ENCODE data around the gene KRTAP20-2. TPM values are rescaled to one million over a fixed set of nuclear protein-coding genes. Genes with fewer than 3 reads are reported as not detected.

The KRTAP20-2 gene
- total and polyA plus RNA-seq, 4 donors, result not detected

DNA sequence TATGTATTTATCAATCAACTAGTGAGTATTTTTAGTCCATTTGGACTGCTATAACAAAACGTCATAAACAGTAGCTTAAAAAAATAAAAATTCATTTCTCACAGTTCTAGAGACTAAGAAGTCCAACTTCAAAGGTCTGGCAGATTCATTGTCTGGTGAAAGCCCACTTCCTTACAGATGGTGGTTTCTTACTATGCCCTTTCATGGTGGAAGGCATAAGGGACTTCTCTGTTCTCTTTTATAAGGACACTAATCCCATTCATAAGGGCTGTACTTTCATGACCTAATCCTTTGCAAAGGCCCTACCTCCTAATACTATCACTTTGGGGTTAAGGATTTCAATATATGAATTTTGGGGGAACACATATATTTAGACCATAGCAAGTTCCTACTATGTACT lies 45.6 kb downstream of the KRTAP20-2 start:
- Histone ChIP-seq H3K36me3 (ENCODE audit: control insufficient read depth in 4 of 4, insufficient read depth in 3 of 4, low read depth in 1 of 4, low read length in 3 of 4) (no peaks in the 10 kb centered on the region), H3K27ac (ENCODE audit: low read depth in 1 of 2, low read length in 2 of 2) (no peak overlapping the region), H3K4me1 (ENCODE audit: control insufficient read depth in 4 of 4, insufficient read depth in 4 of 4, low read length in 3 of 4) (no peaks in the 10 kb centered on the region), H3K4me3 (ENCODE audit: low read depth in 1 of 3, low read length in 3 of 3) (no peak overlapping the region), H3K9ac (ENCODE audit: low read depth in 1 of 2, low read length in 2 of 2) (no peak overlapping the region), H3K9me3 (ENCODE audit: control insufficient read depth in 4 of 4, low read length in 3 of 4) (no peaks in the 10 kb centered on the region), H3K27me3 (ENCODE audit: control insufficient read depth in 4 of 4, insufficient read depth in 4 of 4, low read length in 3 of 4) (no peaks in the 10 kb centered on the region)
- TF ChIP-seq, protein P1, sequence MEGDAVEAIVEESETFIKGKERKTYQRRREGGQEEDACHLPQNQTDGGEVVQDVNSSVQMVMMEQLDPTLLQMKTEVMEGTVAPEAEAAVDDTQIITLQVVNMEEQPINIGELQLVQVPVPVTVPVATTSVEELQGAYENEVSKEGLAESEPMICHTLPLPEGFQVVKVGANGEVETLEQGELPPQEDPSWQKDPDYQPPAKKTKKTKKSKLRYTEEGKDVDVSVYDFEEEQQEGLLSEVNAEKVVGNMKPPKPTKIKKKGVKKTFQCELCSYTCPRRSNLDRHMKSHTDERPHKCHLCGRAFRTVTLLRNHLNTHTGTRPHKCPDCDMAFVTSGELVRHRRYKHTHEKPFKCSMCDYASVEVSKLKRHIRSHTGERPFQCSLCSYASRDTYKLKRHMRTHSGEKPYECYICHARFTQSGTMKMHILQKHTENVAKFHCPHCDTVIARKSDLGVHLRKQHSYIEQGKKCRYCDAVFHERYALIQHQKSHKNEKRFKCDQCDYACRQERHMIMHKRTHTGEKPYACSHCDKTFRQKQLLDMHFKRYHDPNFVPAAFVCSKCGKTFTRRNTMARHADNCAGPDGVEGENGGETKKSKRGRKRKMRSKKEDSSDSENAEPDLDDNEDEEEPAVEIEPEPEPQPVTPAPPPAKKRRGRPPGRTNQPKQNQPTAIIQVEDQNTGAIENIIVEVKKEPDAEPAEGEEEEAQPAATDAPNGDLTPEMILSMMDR (IDR thresholded peaks at IDR 0.05; ENCODE audit: low read depth, low read length, missing input control), result no peak
- TF ChIP-seq RXRA (IDR thresholded peaks at IDR 0.05) (no peak), NR2F2 (IDR thresholded peaks at IDR 0.05) (no peak), HNF4A (conservative IDR thresholded peaks at IDR 0.05) (no peak), FOXA1 (IDR thresholded peaks at IDR 0.05) (no peak), SP1 (IDR thresholded peaks at IDR 0.05) (no peak), RAD21 (IDR thresholded peaks at IDR 0.05) (no peak), YY1 (IDR thresholded peaks at IDR 0.05) (no peak), TAF1 (conservative IDR thresholded peaks at IDR 0.05) (no peak), FOXA2 (IDR thresholded peaks at IDR 0.05) (no peak), EGR1 (IDR thresholded peaks at IDR 0.05; ENCODE audit: low read depth in 2 of 2) (no peak), HNF4G (IDR thresholded peaks at IDR 0.05) (no peak), GABPA (IDR thresholded peaks at IDR 0.05 in 1 of 2, conservative IDR thresholded peaks at IDR 0.05 in 1 of 2) (no peak), JUND (IDR thresholded peaks at IDR 0.05) (no peak)
- TF ChIP-seq, protein P2, sequence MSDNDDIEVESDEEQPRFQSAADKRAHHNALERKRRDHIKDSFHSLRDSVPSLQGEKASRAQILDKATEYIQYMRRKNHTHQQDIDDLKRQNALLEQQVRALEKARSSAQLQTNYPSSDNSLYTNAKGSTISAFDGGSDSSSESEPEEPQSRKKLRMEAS (IDR thresholded peaks at IDR 0.05), result no peak
- TF ChIP-seq, protein P3, sequence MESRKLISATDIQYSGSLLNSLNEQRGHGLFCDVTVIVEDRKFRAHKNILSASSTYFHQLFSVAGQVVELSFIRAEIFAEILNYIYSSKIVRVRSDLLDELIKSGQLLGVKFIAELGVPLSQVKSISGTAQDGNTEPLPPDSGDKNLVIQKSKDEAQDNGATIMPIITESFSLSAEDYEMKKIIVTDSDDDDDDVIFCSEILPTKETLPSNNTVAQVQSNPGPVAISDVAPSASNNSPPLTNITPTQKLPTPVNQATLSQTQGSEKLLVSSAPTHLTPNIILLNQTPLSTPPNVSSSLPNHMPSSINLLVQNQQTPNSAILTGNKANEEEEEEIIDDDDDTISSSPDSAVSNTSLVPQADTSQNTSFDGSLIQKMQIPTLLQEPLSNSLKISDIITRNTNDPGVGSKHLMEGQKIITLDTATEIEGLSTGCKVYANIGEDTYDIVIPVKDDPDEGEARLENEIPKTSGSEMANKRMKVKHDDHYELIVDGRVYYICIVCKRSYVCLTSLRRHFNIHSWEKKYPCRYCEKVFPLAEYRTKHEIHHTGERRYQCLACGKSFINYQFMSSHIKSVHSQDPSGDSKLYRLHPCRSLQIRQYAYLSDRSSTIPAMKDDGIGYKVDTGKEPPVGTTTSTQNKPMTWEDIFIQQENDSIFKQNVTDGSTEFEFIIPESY (IDR thresholded peaks at IDR 0.05), result no peak
- TF ChIP-seq, protein P4, sequence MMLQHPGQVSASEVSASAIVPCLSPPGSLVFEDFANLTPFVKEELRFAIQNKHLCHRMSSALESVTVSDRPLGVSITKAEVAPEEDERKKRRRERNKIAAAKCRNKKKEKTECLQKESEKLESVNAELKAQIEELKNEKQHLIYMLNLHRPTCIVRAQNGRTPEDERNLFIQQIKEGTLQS (IDR thresholded peaks at IDR 0.05), result no peak
- TF ChIP-seq, protein P5, sequence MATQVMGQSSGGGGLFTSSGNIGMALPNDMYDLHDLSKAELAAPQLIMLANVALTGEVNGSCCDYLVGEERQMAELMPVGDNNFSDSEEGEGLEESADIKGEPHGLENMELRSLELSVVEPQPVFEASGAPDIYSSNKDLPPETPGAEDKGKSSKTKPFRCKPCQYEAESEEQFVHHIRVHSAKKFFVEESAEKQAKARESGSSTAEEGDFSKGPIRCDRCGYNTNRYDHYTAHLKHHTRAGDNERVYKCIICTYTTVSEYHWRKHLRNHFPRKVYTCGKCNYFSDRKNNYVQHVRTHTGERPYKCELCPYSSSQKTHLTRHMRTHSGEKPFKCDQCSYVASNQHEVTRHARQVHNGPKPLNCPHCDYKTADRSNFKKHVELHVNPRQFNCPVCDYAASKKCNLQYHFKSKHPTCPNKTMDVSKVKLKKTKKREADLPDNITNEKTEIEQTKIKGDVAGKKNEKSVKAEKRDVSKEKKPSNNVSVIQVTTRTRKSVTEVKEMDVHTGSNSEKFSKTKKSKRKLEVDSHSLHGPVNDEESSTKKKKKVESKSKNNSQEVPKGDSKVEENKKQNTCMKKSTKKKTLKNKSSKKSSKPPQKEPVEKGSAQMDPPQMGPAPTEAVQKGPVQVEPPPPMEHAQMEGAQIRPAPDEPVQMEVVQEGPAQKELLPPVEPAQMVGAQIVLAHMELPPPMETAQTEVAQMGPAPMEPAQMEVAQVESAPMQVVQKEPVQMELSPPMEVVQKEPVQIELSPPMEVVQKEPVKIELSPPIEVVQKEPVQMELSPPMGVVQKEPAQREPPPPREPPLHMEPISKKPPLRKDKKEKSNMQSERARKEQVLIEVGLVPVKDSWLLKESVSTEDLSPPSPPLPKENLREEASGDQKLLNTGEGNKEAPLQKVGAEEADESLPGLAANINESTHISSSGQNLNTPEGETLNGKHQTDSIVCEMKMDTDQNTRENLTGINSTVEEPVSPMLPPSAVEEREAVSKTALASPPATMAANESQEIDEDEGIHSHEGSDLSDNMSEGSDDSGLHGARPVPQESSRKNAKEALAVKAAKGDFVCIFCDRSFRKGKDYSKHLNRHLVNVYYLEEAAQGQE (IDR thresholded peaks at IDR 0.05), result no peak
- WGBS, result 47% methylated on average over 1 of the region's 1 CpG
- DNase-seq (ENCODE audit: low spot score), result no peak
